Esophagus squamous epithelium (tissue), 5 donors: Measurements from ENCODE around the gene TMEM33. TPM values are rescaled to one million over a fixed set of nuclear protein-coding genes. Genes with fewer than 3 reads are reported as not detected.
"Not testable (repeated sequence)": the region's sequence is repeated elsewhere in the genome, so short reads cannot be mapped to it uniquely, and the experiment has no call there.

ENCODE experiments used
- DNase-seq: peaks from one replicate; lab custom pipeline; 2025; lab: John Stamatoyannopoulos, UW
- H3K27ac ChIP-seq, 4 donors: fragments of 200-600 bp; sonication (generic); one replicate each; pipeline ENCODE4 v1.5.1; 2016 to 2019; ENCODE audit warnings: mild to moderate bottlenecking in 1 of 4
- H3K27me3 ChIP-seq, 4 donors: fragments of 200-600 bp; sonication (generic); 1 replicate in 3 of 4; 2 replicates in 1 of 4; pipeline versions ENCODE4 v1.5.1 to v1.6.0; 2017 to 2021; ENCODE audit warnings: antibody characterized with exemption in 1 of 4
- H3K36me3 ChIP-seq, 3 donors: fragments of 200-600 bp; sonication (generic); one replicate each; pipeline ENCODE4 v1.5.1; 2016 to 2019
- H3K4me1 ChIP-seq, 3 donors: fragments of 200-600 bp; sonication (generic); one replicate each; pipeline ENCODE4 v1.5.1; 2017 to 2019
- H3K4me3 ChIP-seq, 4 donors: fragments of 200-600 bp; sonication (generic); 1 replicate in 3 of 4; 2 replicates in 1 of 4; pipeline ENCODE4 v1.5.1; 2016 to 2019; ENCODE audit warnings: mild to moderate bottlenecking in 2 of 4, moderate library complexity in 1 of 4
- H3K9me3 ChIP-seq, 3 donors: fragments of 200-600 bp; sonication (generic); one replicate each; pipeline ENCODE4 v1.5.1; 2016 to 2019
- CTCF ChIP-seq, 6 experiments: fragments of 450-650 bp in 4 of 6; fragments of 200-600 bp in 2 of 6; sonication (generic) in 2 of 6; IDR thresholded peaks; one replicate each; pipeline ENCODE4 v1.5.1; 2016 to 2019; ENCODE audit warnings: antibody characterized with exemption in 6 of 6, mild to moderate bottlenecking in 4 of 6, moderate library complexity in 4 of 6
- POLR2A ChIP-seq, 4 donors: fragments of 450-650 bp; IDR thresholded peaks; one replicate each; pipeline ENCODE4 v1.6.1; 2017; ENCODE audit warnings: antibody characterized with exemption in 4 of 4, mild to moderate bottlenecking in 4 of 4, moderate library complexity in 3 of 4
- WGBS, 2 donors: methylation state at CpG; one replicate each; pipeline ENCODE4 v1.1.5; 2018; 5-methylcytosine and 5-hydroxymethylcytosine counted together
- intact Hi-C: fragments of 100-400 bp; cut with DNase I; formaldehyde crosslinking; loops from one replicate; pipeline ENCODE4 v1.15.0; 2022
- total RNA-seq, 4 donors: library from RNA; depleted of rRNA; stranded (reverse); fragments of >200 nt; gene quantifications; one replicate each; pipeline ENCODE4 v1.1.0, GENCODE V29; 2016
- donor health status: DM: yes; HTN: yes; CAD: no.

TMEM33 gene
- total RNA-seq, 4 donors from 2014 or later: 37.6 to 69.0 (median 65.6) TPM

- Histone ChIP-seq H3K27ac (no peak overlapping the region), H3K36me3 (no peaks in the 10 kb centered on the region), H3K4me1 (no peaks in the 10 kb centered on the region), H3K4me3 (no peak overlapping the region), H3K27me3 (peaks cover 0 to 67% (median 0%) of the 10 kb centered on the region in 4 donors), H3K9me3 (no peaks in the 10 kb centered on the region)
- 88% methylated on average over 1 of the region's 1 CpG for WGBS, 2 donors
- no peak for TF ChIP-seq POLR2A (IDR thresholded peaks at IDR 0.05)
- TF ChIP-seq CTCF (IDR thresholded peaks at IDR 0.05): no peak
- no peak for DNase-seq
- intact Hi-C loops: loop anchor here (10.0 kb wide), 1 partner anchor 604 kb away; no protein-coding TSS in a partner anchor
These were observed 46.5 kb upstream of the TMEM33 start for GRCh38 chr4:41888687-41889074.

- H3K27ac ChIP-seq: no peak overlapping the region
- peaks cover 0 to 64% (median 0%) of the 10 kb centered on the region in 4 donors for H3K27me3 ChIP-seq
- H3K9me3 ChIP-seq: no peaks in the 10 kb centered on the region
- H3K36me3 ChIP-seq: no peaks in the 10 kb centered on the region
- H3K4me3 ChIP-seq: no peak overlapping the region
- 21 to 27% methylated on average over 1 of the region's 1 CpG for WGBS, 2 donors
- no peak for DNase-seq
- no peaks in the 10 kb centered on the region for H3K4me1 ChIP-seq
- intact Hi-C loops: loop anchor here (10.0 kb wide), 1 partner anchor 605 kb away; no protein-coding TSS in a partner anchor
- no peak for TF ChIP-seq POLR2A (IDR thresholded peaks at IDR 0.05)
- no peak for TF ChIP-seq CTCF (IDR thresholded peaks at IDR 0.05)
These were observed 45.9 kb upstream of the TMEM33 start for GRCh38 chr4:41889317-41889716.

GRCh38 chr4:41890085-41890484 lies 45.1 kb upstream of the TMEM33 start:
- no peak for DNase-seq
- Histone ChIP-seq H3K36me3 (no peaks in the 10 kb centered on the region), H3K4me1 (no peaks in the 10 kb centered on the region), H3K27ac (no peak overlapping the region), H3K27me3 (peaks cover 0 to 58% (median 0%) of the 10 kb centered on the region in 4 donors), H3K9me3 (no peaks in the 10 kb centered on the region), H3K4me3 (no peak overlapping the region)
- 30 to 56% methylated on average over 2 of the region's 2 CpGs for WGBS, 2 donors
- intact Hi-C loops: no loop called here
- TF ChIP-seq CTCF (IDR thresholded peaks at IDR 0.05) (no peak), POLR2A (IDR thresholded peaks at IDR 0.05) (no peak)

GRCh38 chr4:41896648-41897047 lies 38.6 kb upstream of the TMEM33 start:
- Histone ChIP-seq H3K4me1 (no peaks in the 10 kb centered on the region), H3K9me3 (no peaks in the 10 kb centered on the region), H3K27me3 (peaks cover 0 to 18% (median 0%) of the 10 kb centered on the region in 4 donors), H3K4me3 (no peak overlapping the region), H3K27ac (no peak overlapping the region), H3K36me3 (no peaks in the 10 kb centered on the region)
- TF ChIP-seq CTCF (IDR thresholded peaks at IDR 0.05) (no peak), POLR2A (IDR thresholded peaks at IDR 0.05) (no peak)
- intact Hi-C loops: no loop called here
- DNase-seq: no peak

- TF ChIP-seq CTCF (IDR thresholded peaks at IDR 0.05) (no peak), POLR2A (IDR thresholded peaks at IDR 0.05) (no peak)
- 85 to 100% methylated on average over 1 of the region's 1 CpG for WGBS, 2 donors
- intact Hi-C loops: no loop called here
- Histone ChIP-seq H3K4me1 (no peaks in the 10 kb centered on the region), H3K27me3 (peaks cover 0 to 13% (median 0%) of the 10 kb centered on the region in 4 donors), H3K4me3 (no peak overlapping the region), H3K9me3 (no peaks in the 10 kb centered on the region), H3K36me3 (no peaks in the 10 kb centered on the region), H3K27ac (no peak overlapping the region)
- DNase-seq: no peak
These were observed 37.5 kb upstream of the TMEM33 start for GRCh38 chr4:41897698-41898097.

GRCh38 chr4:41909136-41909535 lies 26.1 kb upstream of the TMEM33 start:
- H3K4me1 ChIP-seq, H3K27ac ChIP-seq, H3K36me3 ChIP-seq, intact Hi-C loops, H3K4me3 ChIP-seq, H3K27me3 ChIP-seq, H3K9me3 ChIP-seq, DNase-seq: not testable (repeated sequence)
- no CpG with 5 or more reads among the region's 1 CpG for WGBS, 2 donors
